Stimulated activated CD4-positive, alpha-beta T cell treated with anti-CD3 and anti-CD28 coated beads, Interleukin-1b, Interleukin-23, amount 100 ng/mL, for 48 hours (primary cell): ENCODE results near the gene TRIM46.
A peak's percentile ranks its signal among the peaks of the same experiment; 100 is the strongest.
"Not testable (repeated sequence)": the region's sequence is repeated elsewhere in the genome, so short reads cannot be mapped to it uniquely, and the experiment has no call there.

Experiments
- DNase-seq: peaks from one replicate; pipeline ENCODE4 v3.0.0-alpha.2; 2020

TRIM46 gene

DNA sequence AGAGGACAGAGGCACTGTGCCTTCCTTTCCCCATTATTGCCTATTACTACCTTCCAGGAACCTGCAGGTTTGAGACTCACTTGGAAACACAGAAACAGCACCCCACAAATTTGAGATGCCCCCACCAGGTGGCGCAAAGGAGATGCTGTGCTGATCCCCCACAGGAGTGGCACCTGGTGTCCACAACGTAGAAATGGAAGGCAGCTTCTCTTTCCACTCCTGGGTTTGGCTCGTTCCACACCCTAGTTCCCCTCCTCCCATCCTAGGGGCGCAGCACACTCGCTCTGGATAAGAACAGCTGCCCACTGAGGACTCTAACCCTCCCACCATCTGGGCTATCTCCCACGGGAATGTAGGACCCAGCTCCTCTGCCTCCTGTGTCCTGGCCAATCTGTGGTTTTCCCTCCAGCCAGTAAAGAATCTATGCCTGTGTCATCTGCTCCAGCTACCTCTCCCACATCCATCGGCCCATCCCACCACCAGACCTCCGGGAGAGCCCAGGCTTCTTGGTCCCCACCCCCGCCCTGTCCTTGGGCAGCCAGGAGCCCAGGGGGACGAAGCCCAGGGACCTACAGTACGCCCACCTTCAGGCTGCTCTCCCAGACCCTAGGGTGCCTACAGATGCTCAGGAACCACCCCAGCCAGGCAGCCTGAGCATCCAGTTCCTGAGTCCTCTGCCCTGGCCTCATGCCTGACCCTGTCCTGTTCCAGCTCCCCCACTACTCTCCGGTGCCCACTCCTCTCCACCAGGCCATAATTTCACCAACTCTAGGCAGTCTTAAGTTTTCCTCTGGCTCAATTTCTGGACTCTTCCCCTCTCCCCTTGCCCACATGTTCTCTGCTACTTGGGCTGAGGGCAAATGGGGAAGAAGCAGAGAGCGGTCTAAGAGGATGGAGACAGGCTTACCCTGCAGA lies 33.5 kb downstream of the TRIM46 start:
- peak; percentile 88 for DNase-seq

GRCh38 chr1:155207806-155208540 lies 34.3 kb downstream of the TRIM46 start, which contains the start of gene THBS3:
TSS of gene THBS3 (minus strand) at chr1:155207897. CDS start at chr1:155207876, 21 bp downstream.
- DNase-seq, result no peak

- peak; percentile 86 for DNase-seq
These were observed 35.1 kb downstream of the TRIM46 start, which contains the start of gene MTX1 for GRCh38 chr1:155208541-155209311. TSS of gene MTX1 (plus strand) at chr1:155208695. CDS start at chr1:155208805, 110 bp downstream.

DNA sequence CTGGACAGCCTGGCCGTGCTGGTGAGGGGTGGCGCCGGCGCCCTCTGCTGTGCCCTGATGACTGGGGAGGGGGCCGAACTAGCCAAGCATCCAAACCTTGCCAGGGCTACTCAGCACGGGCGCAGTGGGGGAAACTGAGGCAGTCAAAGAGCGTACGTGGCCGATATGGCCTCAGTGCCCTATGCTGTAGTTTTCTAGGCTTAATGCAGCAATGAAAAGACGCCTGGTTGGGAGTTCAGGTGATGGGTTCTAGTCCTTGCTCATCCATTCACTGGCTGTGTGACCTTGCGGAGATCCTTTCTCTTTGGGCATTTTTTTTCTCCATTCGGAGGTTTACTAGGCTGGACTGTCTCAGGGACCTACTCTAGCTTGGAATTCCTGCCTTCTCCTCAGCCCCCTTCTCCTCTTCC lies 35.7 kb downstream of the TRIM46 start:
- no peak for DNase-seq

GRCh38 chr1:155210314-155211104 lies 36.9 kb downstream of the TRIM46 start:
- no peak for DNase-seq

DNA sequence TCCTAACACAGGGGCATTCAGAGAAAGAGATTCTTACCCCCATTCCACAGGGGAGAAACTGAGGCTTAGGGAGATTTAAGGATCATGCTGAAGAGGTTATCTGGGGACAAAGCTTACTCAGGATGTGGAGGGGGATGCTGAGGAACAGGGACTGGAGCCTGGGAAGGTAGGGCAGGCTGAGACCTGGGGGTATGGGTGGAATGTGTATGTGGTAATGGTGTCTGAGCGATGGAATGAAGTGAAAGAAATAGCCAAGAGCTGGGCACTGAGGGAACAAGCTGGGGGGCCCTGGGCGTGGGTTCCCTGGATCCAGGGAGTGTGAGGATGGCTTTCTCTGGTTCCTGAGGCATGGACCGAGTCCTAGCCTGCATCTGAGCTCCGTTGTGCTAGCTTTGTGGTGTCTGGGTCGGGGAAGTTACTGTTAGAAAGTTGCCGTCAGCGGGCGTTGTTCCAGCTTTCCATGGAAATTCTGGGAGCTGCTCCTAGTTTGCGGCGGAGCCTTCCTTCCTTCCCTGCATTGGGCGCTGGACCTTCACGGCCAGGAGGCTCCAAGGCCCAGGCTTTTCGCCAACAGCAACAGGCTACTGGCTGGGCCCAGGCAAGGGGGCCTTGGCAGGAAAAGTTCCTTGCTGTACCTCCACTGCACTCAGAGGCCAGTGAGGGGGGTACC lies 37.9 kb downstream of the TRIM46 start:
- not testable (repeated sequence) for DNase-seq

DNA sequence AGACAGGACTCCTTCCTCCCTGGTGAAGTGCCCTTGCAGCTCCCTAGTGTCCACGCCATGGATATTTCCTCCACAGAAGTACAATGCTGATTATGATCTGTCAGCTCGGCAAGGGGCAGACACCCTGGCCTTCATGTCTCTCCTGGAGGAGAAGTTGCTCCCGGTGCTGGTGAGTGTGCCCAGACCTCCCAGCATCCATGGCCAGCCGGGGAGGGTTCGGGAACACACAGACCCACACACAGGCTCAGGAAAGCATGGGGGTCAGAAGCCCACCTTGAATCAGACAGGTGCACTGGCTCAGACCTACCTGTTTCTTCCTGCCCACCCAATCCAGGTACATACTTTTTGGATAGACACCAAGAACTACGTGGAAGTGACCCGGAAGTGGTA lies 38.4 kb downstream of the TRIM46 start:
- DNase-seq, result not testable (repeated sequence)

GRCh38 chr1:155214702-155215101 lies 41.1 kb downstream of the TRIM46 start:
- DNase-seq, result not testable (repeated sequence)

DNA sequence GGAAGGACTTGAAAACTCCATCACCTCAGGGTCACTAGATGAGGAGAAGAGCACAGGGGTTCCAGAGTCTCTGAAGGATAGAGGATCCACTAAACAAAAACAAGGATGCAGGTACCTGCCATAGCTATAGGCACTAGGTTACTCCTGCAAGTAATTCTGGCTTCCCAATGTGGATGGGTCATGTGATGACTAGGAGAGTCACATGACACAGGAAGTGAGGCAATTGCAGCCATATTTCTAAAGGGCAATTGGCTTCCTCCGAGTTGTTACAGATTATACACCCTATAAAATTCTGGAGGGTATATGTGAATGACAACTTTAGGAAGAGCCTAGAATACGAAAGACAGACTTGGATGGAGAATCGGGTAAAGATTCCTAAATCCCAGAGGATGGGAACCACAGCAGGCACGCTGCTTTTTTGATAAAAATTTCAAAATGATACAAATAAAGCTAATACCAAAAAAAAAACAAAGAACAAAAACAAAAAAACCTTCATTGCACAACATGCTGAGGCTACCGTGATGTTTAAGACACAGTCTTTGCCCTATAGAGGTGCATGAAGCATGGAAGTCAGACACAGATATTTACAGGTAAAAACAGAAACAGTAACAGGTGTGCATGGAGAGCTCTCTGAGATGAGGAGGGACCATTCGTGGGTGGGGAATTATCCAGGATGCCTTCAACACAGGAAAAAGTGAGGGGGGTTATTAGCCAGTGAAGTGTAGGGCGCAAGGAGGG lies 45.4 kb downstream of the TRIM46 start:
- no peak for DNase-seq

- DNase-seq, result no peak
These were observed 46.0 kb downstream of the TRIM46 start for GRCh38 chr1:155219592-155220031.

DNA sequence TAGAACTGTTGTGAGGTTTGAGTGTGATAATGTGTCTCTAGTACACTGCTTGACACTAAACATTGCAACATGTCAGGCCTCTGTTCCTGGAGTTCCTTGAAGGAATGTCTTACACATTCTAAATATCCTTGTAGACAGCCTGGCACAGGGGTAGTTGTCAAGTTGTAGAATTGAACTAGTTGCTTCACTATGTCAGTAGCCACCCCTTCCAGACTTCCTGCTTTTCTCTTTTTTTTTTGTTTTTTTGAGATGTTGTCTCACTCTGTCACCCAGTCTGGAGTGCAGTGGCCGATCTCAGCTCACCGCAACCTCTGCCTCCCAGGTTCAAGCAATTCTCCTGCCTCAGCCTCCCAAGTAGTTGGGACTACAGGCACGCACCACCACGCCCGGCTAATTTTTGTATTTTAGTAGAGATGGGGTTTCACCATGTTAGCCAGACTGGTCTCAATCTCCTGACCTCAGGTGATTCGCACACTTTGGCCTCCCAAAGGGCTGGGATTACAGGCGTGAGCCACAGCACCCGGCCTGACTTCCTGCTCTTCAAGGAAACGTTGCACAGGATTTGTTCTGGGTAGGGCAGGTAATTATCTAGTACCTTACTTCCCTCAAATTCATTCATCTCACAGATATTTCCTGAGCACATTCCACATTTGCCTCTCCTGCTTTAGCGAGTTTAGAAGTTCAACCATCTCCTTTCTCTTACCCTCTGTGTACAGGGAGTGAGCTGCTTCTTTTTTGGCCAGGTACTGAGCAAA lies 46.7 kb downstream of the TRIM46 start:
- DNase-seq, result not testable (repeated sequence)

DNA sequence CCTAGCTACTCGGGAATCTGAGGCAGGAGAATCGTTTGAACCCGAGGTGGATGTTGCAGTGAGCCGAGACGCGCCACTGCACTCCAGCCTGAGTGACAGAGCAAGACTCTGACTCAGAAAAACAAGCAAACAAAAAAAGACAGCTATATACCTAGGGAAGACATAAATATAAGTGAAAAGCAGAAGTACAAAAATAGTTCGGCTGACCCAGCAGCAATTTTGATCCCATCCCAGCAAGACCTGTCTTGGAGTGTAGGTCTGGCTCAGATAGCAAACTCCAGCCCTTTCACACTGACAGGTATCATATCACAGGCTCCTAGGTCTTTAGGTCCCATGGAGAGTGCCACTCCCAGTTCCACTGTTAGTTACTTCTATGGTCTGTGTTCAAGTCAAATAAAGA lies 49.4 kb downstream of the TRIM46 start:
- no peak for DNase-seq

DNA sequence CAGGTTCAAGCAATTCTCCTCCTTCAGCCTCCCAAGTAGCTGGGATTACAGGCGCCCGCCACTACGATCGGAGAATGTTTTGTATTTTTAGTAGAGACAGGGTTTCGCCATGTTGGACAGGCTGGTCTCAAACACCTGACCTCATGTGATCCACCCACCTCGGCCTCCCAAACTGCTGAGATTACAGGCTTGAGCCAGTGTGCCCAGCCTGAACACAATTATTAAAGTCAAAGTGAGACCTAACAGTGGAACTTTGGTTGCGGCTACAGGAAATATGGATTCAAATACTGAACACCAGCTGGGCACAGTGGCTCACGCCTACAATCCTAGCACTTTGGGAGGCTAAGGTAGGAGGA lies 51.7 kb downstream of the TRIM46 start:
- not testable (repeated sequence) for DNase-seq

DNA sequence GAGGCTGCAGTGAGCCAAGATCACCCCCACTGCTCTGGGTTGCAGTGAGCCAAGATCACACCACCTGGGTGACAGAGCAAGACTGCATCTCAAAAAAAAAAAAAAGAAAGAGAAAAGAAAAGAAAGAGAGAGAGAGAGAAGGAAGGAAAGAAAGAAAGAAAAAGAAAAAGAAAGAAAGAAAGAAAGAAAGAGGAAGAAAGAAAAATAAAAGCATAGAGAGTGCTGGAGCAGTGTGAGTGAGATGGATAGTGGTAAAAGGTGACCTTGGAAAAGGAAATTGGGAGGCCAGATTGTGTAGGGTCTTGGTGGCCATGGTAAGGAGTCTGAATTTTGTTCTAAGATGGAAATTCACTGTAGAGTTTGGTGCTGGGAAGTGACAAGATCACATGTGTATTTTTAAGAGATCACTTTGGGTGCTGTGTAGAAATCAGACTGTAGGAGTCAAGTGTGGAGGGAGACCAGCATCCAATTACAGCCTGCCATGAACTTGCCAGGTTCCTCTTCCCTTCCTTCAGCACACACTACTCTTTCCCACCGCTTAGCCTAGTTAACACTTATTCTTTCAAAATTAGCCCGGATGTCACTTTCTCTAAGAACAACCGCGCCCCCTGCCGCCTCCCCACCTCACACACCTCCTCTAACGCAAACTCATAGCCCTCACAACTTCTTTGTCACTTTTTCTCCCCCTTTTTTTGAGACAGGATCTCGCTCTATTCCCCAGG lies 52.7 kb downstream of the TRIM46 start:
- DNase-seq, result peak; percentile 80

DNA sequence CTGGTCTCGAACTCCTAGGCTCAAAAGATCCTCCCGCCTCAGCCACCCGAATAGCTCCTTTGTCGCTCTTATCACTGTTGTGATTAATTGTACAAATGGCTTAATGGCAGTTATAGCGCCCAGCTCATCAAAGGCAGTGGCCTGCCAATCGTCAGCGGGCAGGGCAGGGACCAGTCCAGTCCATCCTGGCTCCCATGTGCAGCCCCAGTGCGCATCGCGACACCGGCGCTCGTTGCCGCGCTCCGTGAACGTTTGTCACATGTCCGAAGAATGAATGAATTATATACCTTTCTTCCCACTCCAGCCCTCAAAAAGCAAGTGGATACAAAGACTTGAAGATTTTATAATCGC lies 53.2 kb downstream of the TRIM46 start:
- peak; percentile 57 for DNase-seq

- DNase-seq, result peak; percentile 99
These were observed 53.8 kb downstream of the TRIM46 start for GRCh38 chr1:155227261-155228095.

- DNase-seq, result no peak
These were observed 54.4 kb downstream of the TRIM46 start for GRCh38 chr1:155228096-155228427.

DNA sequence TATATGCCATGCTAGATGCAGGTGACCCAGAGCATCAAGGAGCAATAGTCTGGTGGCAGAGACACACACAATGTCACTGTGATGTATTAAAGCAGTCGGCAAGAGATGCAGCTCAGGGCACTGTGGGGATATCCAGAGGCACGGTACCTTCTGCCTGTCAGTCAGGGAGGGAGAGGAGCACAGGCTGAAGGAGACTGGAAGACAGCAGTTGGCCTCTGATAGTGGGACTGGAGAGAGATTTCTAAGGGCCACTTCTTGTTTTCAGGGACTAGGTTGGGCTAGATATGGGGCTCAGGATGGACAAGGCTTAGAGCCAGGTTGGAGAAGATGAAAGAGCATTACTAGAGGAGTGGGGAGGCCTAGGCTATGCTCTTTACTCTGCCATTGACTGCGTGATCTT lies 57.7 kb downstream of the TRIM46 start:
- DNase-seq, result not testable (repeated sequence)
